Thoracic aorta (tissue), 2 donors: Measurements from ENCODE around the gene CDK5R1. TPM values are rescaled to one million over a fixed set of nuclear protein-coding genes. Genes with fewer than 3 reads are reported as not detected.

Experiments used
- ATAC-seq: fragments of 150-250 bp; one replicate; pipeline ENCODE4 v1.8.0; 2017; ENCODE audit warnings: low read depth; ENCODE audit not compliant: insufficient number of reproducible peaks, low FRiP score
- DNase-seq: peaks from one replicate; pipeline ENCODE4 v3.0.0-alpha.2; 2020; ENCODE audit warnings: low spot score
- H3K27ac ChIP-seq, 2 donors: fragments of 200-600 bp; sonication (generic); 1 replicate in 1 of 2; 2 replicates in 1 of 2; pipeline ENCODE4 v1.5.1; 2016; ENCODE audit warnings: mild to moderate bottlenecking in 2 of 2, moderate library complexity in 2 of 2
- H3K27me3 ChIP-seq: fragments of 200-600 bp; sonication (generic); replicated peaks from 2 replicates; pipeline ENCODE4 v1.6.0; 2016; ENCODE audit warnings: mild to moderate bottlenecking; ENCODE audit not compliant: insufficient read depth
- H3K36me3 ChIP-seq: fragments of 200-600 bp; sonication (generic); one replicate; pipeline ENCODE4 v1.5.1; 2016
- H3K4me1 ChIP-seq, 2 donors: fragments of 200-600 bp; sonication (generic); 1 replicate in 1 of 2; 2 replicates in 1 of 2; pipeline versions ENCODE4 v1.5.1 to v1.6.0; 2016; ENCODE audit warnings: low read depth in 2 of 2, mild to moderate bottlenecking in 1 of 2; ENCODE audit not compliant: control insufficient read depth in 1 of 2
- H3K4me3 ChIP-seq: fragments of 200-600 bp; sonication (generic); 2 replicates; pipeline ENCODE4 v1.5.1; 2016; ENCODE audit warnings: mild to moderate bottlenecking
- H3K9me3 ChIP-seq: fragments of 200-600 bp; sonication (generic); 2 replicates; pipeline ENCODE4 v1.5.1; 2016
- total RNA-seq, 2 donors: library from RNA; depleted of rRNA; stranded (reverse); fragments of >200 nt; gene quantifications; one replicate each; pipeline versions ENCODE4 v1.1.0 to v1.2.3, GENCODE V29; 2016
- TF ChIP-seq, protein P1 (sequence below): fragments of 200-600 bp; sonication (generic); IDR thresholded peaks from one replicate; pipeline ENCODE4 v1.5.1; 2019; ENCODE audit warnings: antibody characterized with exemption

CDK5R1 gene
- total RNA-seq, 2 donors from 2014 or later, result 1.1 to 2.6 TPM

GRCh38 chr17:32481193-32481592, 5.6 kb upstream of the CDK5R1 start:
- H3K4me3 ChIP-seq, result no peak overlapping the region

GRCh38 chr17:32482568-32483320, 4.0 kb upstream of the CDK5R1 start:
- Histone ChIP-seq H3K27me3 (no peaks in the 10 kb centered on the region), H3K4me3 (no peak overlapping the region), H3K36me3 (peaks cover 45% of the 10 kb centered on the region), H3K4me1 (peaks cover 13 to 28% of the 10 kb centered on the region in 2 donors), H3K9me3 (no peaks in the 10 kb centered on the region), H3K27ac (peak overlapping the region in 1 of 2 donors; percentile 7)
- TF ChIP-seq, protein P1, sequence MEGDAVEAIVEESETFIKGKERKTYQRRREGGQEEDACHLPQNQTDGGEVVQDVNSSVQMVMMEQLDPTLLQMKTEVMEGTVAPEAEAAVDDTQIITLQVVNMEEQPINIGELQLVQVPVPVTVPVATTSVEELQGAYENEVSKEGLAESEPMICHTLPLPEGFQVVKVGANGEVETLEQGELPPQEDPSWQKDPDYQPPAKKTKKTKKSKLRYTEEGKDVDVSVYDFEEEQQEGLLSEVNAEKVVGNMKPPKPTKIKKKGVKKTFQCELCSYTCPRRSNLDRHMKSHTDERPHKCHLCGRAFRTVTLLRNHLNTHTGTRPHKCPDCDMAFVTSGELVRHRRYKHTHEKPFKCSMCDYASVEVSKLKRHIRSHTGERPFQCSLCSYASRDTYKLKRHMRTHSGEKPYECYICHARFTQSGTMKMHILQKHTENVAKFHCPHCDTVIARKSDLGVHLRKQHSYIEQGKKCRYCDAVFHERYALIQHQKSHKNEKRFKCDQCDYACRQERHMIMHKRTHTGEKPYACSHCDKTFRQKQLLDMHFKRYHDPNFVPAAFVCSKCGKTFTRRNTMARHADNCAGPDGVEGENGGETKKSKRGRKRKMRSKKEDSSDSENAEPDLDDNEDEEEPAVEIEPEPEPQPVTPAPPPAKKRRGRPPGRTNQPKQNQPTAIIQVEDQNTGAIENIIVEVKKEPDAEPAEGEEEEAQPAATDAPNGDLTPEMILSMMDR, result no peak
- DNase-seq (no peak), ATAC-seq (no peak)

More at GRCh38 chr17:32481193-32481592, 5.6 kb upstream of the CDK5R1 start:
- TF ChIP-seq, protein P1, result no peak
- DNase-seq (no peak), ATAC-seq (no peak)
- Histone ChIP-seq H3K27ac (no peak overlapping the region), H3K4me1 (peaks cover 11 to 23% of the 10 kb centered on the region in 2 donors), H3K36me3 (peaks cover 57% of the 10 kb centered on the region), H3K27me3 (no peaks in the 10 kb centered on the region), H3K9me3 (no peaks in the 10 kb centered on the region)

DNA sequence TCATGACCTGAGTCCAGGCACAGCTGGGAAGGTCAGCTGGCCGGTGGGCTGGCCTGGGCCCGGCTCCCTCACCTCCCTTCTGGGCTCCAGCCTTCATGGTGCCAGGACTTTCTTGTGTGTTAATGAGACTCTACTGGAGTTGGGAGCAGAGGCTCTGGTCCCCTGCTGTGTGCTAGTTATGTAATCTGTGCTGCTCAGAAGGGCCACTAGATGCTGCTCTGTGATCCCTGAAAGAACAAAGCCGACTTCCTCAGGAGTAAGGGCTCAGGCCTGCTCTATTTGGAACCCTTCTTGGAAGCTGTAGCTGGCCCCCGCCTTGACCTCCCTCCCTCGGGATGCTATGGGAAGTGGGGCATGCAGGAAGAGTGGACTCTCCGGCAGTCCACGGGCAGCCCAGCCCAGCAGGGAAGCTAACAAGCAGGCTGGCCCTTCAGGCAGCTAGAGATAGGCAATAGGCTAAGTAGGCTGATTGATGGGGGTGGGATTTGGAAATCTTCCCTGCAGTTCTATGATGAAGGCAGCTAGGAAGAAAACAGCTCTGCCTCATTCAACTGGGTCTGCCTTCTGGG, 3.3 kb upstream of the CDK5R1 start:
- Histone ChIP-seq H3K4me3 (no peak overlapping the region), H3K27ac (peak overlapping the region; percentile 7 to 47)
- DNase-seq, result no peak

DNA sequence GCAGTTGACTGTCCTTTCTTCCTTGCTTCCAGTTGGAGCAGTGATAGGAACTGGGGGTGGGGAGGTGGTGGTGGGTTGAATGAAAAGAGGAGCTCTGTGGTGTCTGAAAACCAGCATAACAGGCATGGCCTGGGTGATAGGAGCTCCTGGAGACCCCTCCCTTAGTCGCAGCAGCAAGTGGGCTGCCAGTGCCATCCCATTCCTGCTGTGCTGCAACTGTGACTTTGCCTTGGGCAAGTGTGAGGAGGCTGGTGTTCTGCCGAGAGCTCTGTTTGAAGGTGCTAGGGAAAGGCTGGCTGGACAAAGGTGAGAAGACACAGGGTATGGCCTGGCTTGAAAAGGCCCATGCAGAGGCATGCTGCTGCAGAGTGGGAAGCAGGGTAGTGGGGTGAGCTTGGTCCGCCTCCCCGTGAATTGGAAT, 2.7 kb upstream of the CDK5R1 start:
- ATAC-seq (no peak), DNase-seq (no peak)
- no peak overlapping the region for H3K4me3 ChIP-seq
- no peaks in the 10 kb centered on the region for H3K9me3 ChIP-seq
- peak overlapping the region; percentile 7 to 47 for H3K27ac ChIP-seq
- TF ChIP-seq, protein P1, result no peak
- peaks cover 32% of the 10 kb centered on the region for H3K36me3 ChIP-seq
- H3K4me1 ChIP-seq, result peaks cover 15 to 30% of the 10 kb centered on the region in 2 donors
- no peaks in the 10 kb centered on the region for H3K27me3 ChIP-seq

More for the DNA sequence above, 3.3 kb upstream of the CDK5R1 start:
- ATAC-seq, result peak; percentile 39
- no peaks in the 10 kb centered on the region for H3K9me3 ChIP-seq
- H3K27me3 ChIP-seq, result no peaks in the 10 kb centered on the region
- H3K4me1 ChIP-seq, result peaks cover 15 to 30% of the 10 kb centered on the region in 2 donors
- TF ChIP-seq, protein P1, result peak; percentile 72
- peaks cover 37% of the 10 kb centered on the region for H3K36me3 ChIP-seq

- Histone ChIP-seq H3K9me3 (no peaks in the 10 kb centered on the region), H3K27ac (peak overlapping the region in 1 of 2 donors; percentile 7), H3K4me1 (peaks cover 15 to 30% of the 10 kb centered on the region in 2 donors), H3K27me3 (no peaks in the 10 kb centered on the region), H3K36me3 (peaks cover 26% of the 10 kb centered on the region), H3K4me3 (no peak overlapping the region)
- no peak for ATAC-seq
- TF ChIP-seq, protein P1, result no peak
- no peak for DNase-seq
Measured at GRCh38 chr17:32484628-32485027, 2.2 kb upstream of the CDK5R1 start.
